ENCODE measurements around the gene DNAH12.

Gene DNAH12

DNA sequence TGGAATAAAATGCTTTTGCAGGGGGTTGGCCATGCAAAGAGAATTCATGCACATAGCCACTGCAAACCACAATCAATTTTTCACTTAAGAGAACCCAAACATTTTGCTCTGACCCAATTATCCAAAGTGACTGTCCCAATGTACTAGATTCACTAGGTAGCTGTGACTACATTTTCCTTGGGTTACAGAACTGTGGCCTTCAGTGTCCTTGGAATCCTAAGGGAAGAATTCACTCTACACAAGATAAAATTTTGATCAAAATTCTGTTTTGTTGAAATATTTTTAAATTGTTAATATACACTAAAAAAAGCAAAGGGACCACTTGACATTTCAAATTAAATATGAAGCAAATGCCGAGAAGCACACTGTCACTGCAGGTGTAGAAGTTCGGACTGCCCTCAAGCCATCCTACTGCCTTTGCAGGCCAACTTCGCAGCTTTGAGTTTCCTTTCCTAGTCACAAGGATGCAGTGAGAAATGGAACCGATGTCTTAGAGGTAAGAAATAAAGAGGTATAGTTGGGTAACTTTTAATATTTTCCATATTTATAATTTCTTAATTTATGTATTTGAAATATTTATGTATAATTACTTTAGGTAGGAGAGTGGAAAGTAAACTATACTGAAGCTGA, 251.1 kb downstream of the DNAH12 start:
- CTCF ChIA-PET = no interaction called here
- POLR2A ChIA-PET = no interaction called here
- no peak for DNase-seq (ENCODE audit: extremely low spot score)
- TF ChIP-seq, protein P1, sequence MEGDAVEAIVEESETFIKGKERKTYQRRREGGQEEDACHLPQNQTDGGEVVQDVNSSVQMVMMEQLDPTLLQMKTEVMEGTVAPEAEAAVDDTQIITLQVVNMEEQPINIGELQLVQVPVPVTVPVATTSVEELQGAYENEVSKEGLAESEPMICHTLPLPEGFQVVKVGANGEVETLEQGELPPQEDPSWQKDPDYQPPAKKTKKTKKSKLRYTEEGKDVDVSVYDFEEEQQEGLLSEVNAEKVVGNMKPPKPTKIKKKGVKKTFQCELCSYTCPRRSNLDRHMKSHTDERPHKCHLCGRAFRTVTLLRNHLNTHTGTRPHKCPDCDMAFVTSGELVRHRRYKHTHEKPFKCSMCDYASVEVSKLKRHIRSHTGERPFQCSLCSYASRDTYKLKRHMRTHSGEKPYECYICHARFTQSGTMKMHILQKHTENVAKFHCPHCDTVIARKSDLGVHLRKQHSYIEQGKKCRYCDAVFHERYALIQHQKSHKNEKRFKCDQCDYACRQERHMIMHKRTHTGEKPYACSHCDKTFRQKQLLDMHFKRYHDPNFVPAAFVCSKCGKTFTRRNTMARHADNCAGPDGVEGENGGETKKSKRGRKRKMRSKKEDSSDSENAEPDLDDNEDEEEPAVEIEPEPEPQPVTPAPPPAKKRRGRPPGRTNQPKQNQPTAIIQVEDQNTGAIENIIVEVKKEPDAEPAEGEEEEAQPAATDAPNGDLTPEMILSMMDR (IDR thresholded peaks at IDR 0.05; ENCODE audit: control extremely low read depth, extremely low read depth, low read depth, missing control alignments) = no peak

DNA sequence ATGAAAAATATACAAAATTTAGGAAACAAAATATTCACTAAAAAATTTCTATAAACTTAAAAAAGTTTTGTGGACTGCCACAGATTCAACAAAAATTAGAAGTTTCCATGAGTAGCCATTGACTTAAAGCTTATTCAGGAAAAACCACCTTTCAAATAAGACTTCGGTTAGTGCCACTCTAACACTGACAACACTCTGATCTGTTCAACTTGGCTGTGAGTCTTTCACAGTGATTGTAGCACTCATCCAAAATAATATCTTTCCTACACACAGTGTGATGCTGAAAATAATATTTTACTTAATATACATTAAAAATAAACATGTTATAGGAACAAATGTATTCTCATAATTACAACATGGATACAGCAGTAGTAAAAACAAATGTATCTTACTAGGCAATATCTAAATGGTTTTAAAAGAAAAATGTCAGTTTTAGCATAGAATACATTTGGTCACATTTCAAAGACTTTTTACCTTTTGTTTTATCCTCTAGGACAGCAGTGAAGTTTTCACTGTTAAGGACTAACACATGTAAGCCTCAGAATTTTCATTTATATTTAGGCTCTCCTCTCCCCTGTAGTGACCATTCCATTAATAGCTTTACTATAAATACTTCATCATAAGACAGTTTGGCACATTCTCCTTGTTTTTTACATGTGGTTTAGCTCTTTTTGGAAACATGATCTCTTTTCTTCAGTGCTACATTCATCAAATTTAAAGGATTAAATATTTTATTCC, 251.8 kb downstream of the DNAH12 start, which contains the start of gene ASB14:
Gene ASB14 (minus strand): TSS at position 527 of the 738 bp plus-strand sequence. CDS start 652 bp downstream, outside the sequence.
- TF ChIP-seq, protein P1 (IDR thresholded peaks at IDR 0.05; ENCODE audit: control extremely low read depth, extremely low read depth, low read depth, missing control alignments) = no peak
- CTCF ChIA-PET = no interaction called here
- DNase-seq (ENCODE audit: extremely low spot score) = no peak
- POLR2A ChIA-PET = no interaction called here

DNA sequence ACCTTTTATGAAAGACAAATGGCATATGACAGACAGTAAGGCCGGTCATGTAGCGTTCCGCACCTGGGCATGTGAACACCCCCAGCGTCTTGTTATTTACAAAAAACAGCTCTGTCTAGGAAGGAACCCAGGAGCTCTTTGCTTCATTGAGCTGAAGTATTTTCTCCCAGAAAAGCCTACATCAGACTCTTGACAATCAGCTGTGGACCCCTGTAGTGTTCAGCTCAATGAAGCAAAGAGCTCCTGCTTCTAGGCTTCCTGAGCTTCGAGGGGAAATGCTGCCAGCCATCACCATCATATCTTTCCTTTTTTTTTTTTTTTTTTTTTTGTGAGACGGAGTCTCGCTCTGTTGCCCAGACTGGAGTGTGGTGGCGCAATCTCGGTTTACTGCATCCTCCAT, 255.7 kb downstream of the DNAH12 start:
- TF ChIP-seq, protein P1 (IDR thresholded peaks at IDR 0.05; ENCODE audit: control extremely low read depth, extremely low read depth, low read depth, missing control alignments) = no peak
- ChIA-PET CTCF (no interaction called here), POLR2A (no interaction called here)
- DNase-seq (ENCODE audit: extremely low spot score) = no peak

DNA sequence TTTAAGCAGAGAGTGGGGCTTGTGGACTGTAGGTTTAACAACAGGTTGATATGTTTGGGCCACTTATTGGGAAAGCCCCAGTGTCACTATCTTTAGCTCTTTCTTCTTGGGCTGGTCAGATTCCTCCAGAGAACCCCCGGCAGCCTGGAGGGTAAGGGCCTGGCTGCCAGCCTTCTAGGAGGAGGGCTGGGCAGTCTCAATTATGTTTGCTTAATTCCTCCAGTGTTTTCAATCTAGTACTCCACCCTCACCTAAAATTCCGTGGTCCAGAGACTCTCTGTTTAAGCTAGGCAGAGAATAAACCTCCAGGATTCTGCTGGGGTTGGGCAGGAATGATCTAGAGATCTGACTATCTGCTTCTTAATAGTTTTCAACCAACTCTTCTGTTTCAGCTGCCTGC, 256.9 kb downstream of the DNAH12 start:
- DNase-seq (ENCODE audit: extremely low spot score) = no peak
- CTCF ChIA-PET = interaction anchor here (1.2 kb wide), 1 partner anchor 26 kb away, joined by 3 read pairs; no protein-coding TSS in a partner anchor
- TF ChIP-seq, protein P1 (IDR thresholded peaks at IDR 0.05; ENCODE audit: control extremely low read depth, extremely low read depth, low read depth, missing control alignments) = no peak
- POLR2A ChIA-PET = no interaction called here

DNA sequence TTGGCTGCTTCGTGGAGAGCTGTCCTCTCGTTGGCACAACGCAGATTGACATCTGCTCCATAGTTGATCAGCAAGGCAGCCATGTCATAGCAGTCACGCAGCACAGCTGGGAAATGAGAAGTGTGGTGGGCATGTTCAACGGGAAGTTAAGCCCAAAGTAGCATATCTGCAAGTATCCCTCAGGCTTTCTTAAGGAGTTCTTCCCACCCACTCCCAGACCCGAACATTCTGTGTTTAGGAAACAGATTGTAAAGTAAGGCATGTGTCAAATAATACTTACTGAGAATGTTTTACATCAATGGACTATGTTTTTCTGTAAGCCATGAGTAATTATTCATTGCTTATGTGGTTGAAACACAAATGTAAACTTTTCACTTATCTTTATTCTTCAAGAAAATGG, 260.8 kb downstream of the DNAH12 start:
- TF ChIP-seq, protein P1 (IDR thresholded peaks at IDR 0.05; ENCODE audit: control extremely low read depth, extremely low read depth, low read depth, missing control alignments) = no peak
- CTCF ChIA-PET = interaction anchor here (1.0 to 1.4 kb wide), 2 partner anchors 13 to 26 kb away, joined by 3 to 4 read pairs; no protein-coding TSS in a partner anchor
- POLR2A ChIA-PET = no interaction called here
- no peak for DNase-seq (ENCODE audit: extremely low spot score)

DNA sequence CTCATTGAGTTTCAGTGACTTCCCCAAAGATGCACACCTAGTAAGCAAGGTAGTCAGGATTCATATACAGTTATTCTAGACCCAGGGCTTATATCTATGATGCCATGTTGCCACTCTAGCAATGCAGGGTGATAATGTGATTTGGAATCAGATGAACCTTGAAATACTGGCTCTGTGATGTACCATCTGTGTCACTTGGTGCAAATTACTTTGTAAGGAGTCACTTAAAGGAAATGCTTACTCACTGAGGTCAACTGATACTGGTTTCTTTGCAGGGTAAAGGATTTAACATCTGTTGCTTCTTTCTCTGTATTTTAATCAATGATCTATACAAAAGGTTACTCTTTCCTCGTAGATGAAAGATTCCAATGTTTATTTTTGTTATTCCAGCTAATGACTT, 262.4 kb downstream of the DNAH12 start:
- no peak for DNase-seq (ENCODE audit: extremely low spot score)
- ChIA-PET CTCF (interaction anchor here (1.0 to 1.6 kb wide), 2 partner anchors 12 to 112 kb away, joined by 3 to 4 read pairs; no protein-coding TSS in a partner anchor), POLR2A (no interaction called here)
- TF ChIP-seq, protein P1 (IDR thresholded peaks at IDR 0.05; ENCODE audit: control extremely low read depth, extremely low read depth, low read depth, missing control alignments) = no peak
